IMR-90 (cell line): ENCODE measurements around the gene TEC. TPM values are rescaled to one million over a fixed set of nuclear protein-coding genes. Genes with fewer than 3 reads are reported as not detected.
A peak's percentile ranks its signal among the peaks of the same experiment; 100 is the strongest.

Experiments used
- ATAC-seq: fragments of 200-7000 bp; cut with Tn5 transposase; 2 replicates; pipeline ENCODE4 v1.9.1; 2020; ENCODE audit warnings: low read depth, mild to moderate bottlenecking, moderate library complexity
- BruUV-seq: library from RNA; stranded (reverse); fragments of 400-500 nt; replicated peaks from 2 replicates; lab custom pipeline; 2021; lab: Mats Ljungman, UMichigan
- CTCF ChIA-PET: fragments of 300-600 bp; formaldehyde crosslinking; extraction: SDS; loops from one replicate; lab custom pipeline; 2021; ENCODE audit warnings: antibody characterized with exemption; lab: Yijun Ruan, JAX
- POLR2A ChIA-PET: fragments of 300-600 bp; sonication (Branson Sonifier 250); formaldehyde crosslinking; loops from one replicate; lab custom pipeline; 2022; ENCODE audit warnings: antibody characterized with exemption; ENCODE audit not compliant: unreplicated experiment; lab: Charles Lee
- DNase-seq: peaks from one replicate; pipeline ENCODE4 v3.0.0; 2013
- H2AFZ ChIP-seq: replicated peaks from 2 replicates; pipeline ENCODE3; 2013; ENCODE audit warnings: low read length, mild to moderate bottlenecking; ENCODE audit not compliant: poor library complexity
- H2AK5ac ChIP-seq: 2 replicates; pipeline ENCODE4 v1.6.1; 2013; ENCODE audit warnings: low read depth, low read length, inconsistent platforms
- H2AK9ac ChIP-seq: replicated peaks from 2 replicates; pipeline ENCODE3; 2013; ENCODE audit warnings: mild to moderate bottlenecking, low read depth, low read length, moderate library complexity; ENCODE audit not compliant: poor library complexity
- H2BK120ac ChIP-seq: 2 replicates; pipeline ENCODE4 v1.6.1; 2013; ENCODE audit warnings: low read depth, low read length, inconsistent platforms
- H2BK15ac ChIP-seq: 3 replicates; pipeline ENCODE4 v1.6.1; 2013; ENCODE audit warnings: low read depth, low read length, inconsistent platforms
- H2BK20ac ChIP-seq: 2 replicates; pipeline ENCODE4 v1.6.1; 2013; ENCODE audit warnings: low read depth, mild to moderate bottlenecking, inconsistent platforms, low read length, moderate library complexity
- H2BK5ac ChIP-seq: 2 replicates; pipeline ENCODE4 v1.6.1; 2013; ENCODE audit warnings: mild to moderate bottlenecking, low read depth, low read length, inconsistent platforms; ENCODE audit not compliant: poor library complexity, severe bottlenecking
- H3K14ac ChIP-seq: replicated peaks from 2 replicates; pipeline ENCODE4 v1.6.1; 2013; ENCODE audit warnings: low read depth, low read length, inconsistent platforms
- H3K18ac ChIP-seq: 2 replicates; pipeline ENCODE4 v1.6.1; 2013; ENCODE audit warnings: low read depth, low read length, control low read depth
- H3K23ac ChIP-seq: 2 replicates; pipeline ENCODE4 v1.6.1; 2013; ENCODE audit warnings: low read depth, low read length, inconsistent platforms
- H3K27ac ChIP-seq: 2 replicates; pipeline ENCODE4 v1.5.1; 2013; ENCODE audit warnings: mild to moderate bottlenecking, control low read depth, low read length; ENCODE audit not compliant: insufficient read depth
- H3K27me3 ChIP-seq: 2 replicates; pipeline ENCODE4 v1.6.1; 2013; ENCODE audit warnings: low read length; ENCODE audit not compliant: control insufficient read depth, insufficient read depth
- H3K36me3 ChIP-seq: 2 replicates; pipeline ENCODE4 v1.6.1; 2013; ENCODE audit warnings: low read length, mixed read lengths; ENCODE audit not compliant: control insufficient read depth, insufficient read depth
- H3K4ac ChIP-seq: 2 replicates; pipeline ENCODE4 v1.6.1; 2013; ENCODE audit warnings: low read depth, low read length, inconsistent platforms
- H3K4me1 ChIP-seq: 2 replicates; pipeline ENCODE4 v1.6.1; 2013; ENCODE audit warnings: low read length, mixed read lengths; ENCODE audit not compliant: control insufficient read depth, insufficient read depth
- H3K4me2 ChIP-seq: 2 replicates; pipeline ENCODE4 v1.6.1; 2013; ENCODE audit warnings: low read depth, mild to moderate bottlenecking, control low read depth, low read length, moderate library complexity
- H3K4me3 ChIP-seq: 2 replicates; pipeline ENCODE4 v1.5.1; 2013; ENCODE audit warnings: low read depth, mild to moderate bottlenecking, control low read depth, low read length, moderate library complexity; ENCODE audit not compliant: insufficient read depth
- H3K56ac ChIP-seq: 2 replicates; pipeline ENCODE4 v1.6.1; 2013; ENCODE audit warnings: low read length, inconsistent platforms; ENCODE audit not compliant: insufficient read depth; ENCODE audit errors: extremely low read depth
- H3K79me1 ChIP-seq, 2 experiments: 2 replicates each; pipeline ENCODE4 v1.6.1; 2013; ENCODE audit warnings: low read length in 2 of 2, inconsistent platforms in 1 of 2, low read depth in 1 of 2
- H3K9ac ChIP-seq: 2 replicates; pipeline ENCODE4 v1.6.1; 2013; ENCODE audit warnings: low read depth, low read length, control low read depth
- H3K9me1 ChIP-seq: 2 replicates; pipeline ENCODE4 v1.6.1; 2013; ENCODE audit warnings: low read length, inconsistent platforms; ENCODE audit not compliant: insufficient read depth
- H3K9me3 ChIP-seq: 2 replicates; pipeline ENCODE4 v1.6.1; 2013; ENCODE audit warnings: low read length; ENCODE audit not compliant: control insufficient read depth, insufficient read depth
- H4K20me1 ChIP-seq: 2 replicates; pipeline ENCODE4 v1.6.1; 2013; ENCODE audit warnings: low read length, inconsistent platforms; ENCODE audit not compliant: insufficient read depth
- H4K5ac ChIP-seq: 2 replicates; pipeline ENCODE4 v1.6.1; 2013; ENCODE audit warnings: mild to moderate bottlenecking, low read depth, low read length, control low read depth
- H4K8ac ChIP-seq, 2 experiments: 2 replicates each; pipeline ENCODE4 v1.6.1; 2013; ENCODE audit warnings: low read depth in 2 of 2, low read length in 2 of 2, control low read depth in 1 of 2, inconsistent platforms in 1 of 2
- H4K91ac ChIP-seq: 2 replicates; pipeline ENCODE4 v1.6.1; 2013; ENCODE audit warnings: low read depth, low read length, inconsistent platforms; ENCODE audit not compliant: insufficient read depth
- BHLHE40 ChIP-seq: fragments of 150-350 bp; IDR thresholded peaks from 2 replicates; pipeline ENCODE4 v1.6.1; 2016; ENCODE audit warnings: mild to moderate bottlenecking, low read depth, low read length
- CTCF ChIP-seq: conservative IDR thresholded peaks from 2 replicates; pipeline ENCODE4 v1.5.1; 2012; ENCODE audit warnings: mild to moderate bottlenecking, low read depth, low read length, improper control_type of control experiment
- ELK1 ChIP-seq: fragments of 150-350 bp; IDR thresholded peaks from 2 replicates; pipeline ENCODE4 v1.6.1; 2016; ENCODE audit warnings: low read depth, mild to moderate bottlenecking, low read length, moderate library complexity, borderline replicate concordance
- FOS ChIP-seq: fragments of 150-350 bp; IDR thresholded peaks from 2 replicates; pipeline ENCODE4 v1.6.1; 2016; ENCODE audit warnings: low read depth, low read length
- MAFK ChIP-seq: IDR thresholded peaks from 2 replicates; pipeline ENCODE4 v1.6.1; 2012; ENCODE audit warnings: low read depth, low read length, improper control_type of control experiment
- MAZ ChIP-seq: IDR thresholded peaks from 2 replicates; pipeline ENCODE4 v1.6.1; 2012; ENCODE audit warnings: low read depth, mild to moderate bottlenecking, low read length, improper control_type of control experiment, moderate library complexity, borderline replicate concordance
- MXI1 ChIP-seq: IDR thresholded peaks from 2 replicates; pipeline ENCODE4 v1.6.1; 2012; ENCODE audit warnings: low read depth, mild to moderate bottlenecking, low read length, moderate library complexity, borderline replicate concordance
- NFE2L2 ChIP-seq: fragments of 150-350 bp; IDR thresholded peaks from 2 replicates; pipeline ENCODE4 v1.6.1; 2016; ENCODE audit warnings: low read depth, mild to moderate bottlenecking, low read length
- POLR2A ChIP-seq: IDR thresholded peaks from 2 replicates; pipeline ENCODE4 v1.6.1; 2012; ENCODE audit warnings: mild to moderate bottlenecking, low read depth, low read length
- RAD21 ChIP-seq: IDR thresholded peaks from 2 replicates; pipeline ENCODE4 v1.6.1; 2012; ENCODE audit warnings: low read length, improper control_type of control experiment
- RCOR1 ChIP-seq: IDR thresholded peaks from 2 replicates; pipeline ENCODE4 v1.6.1; 2012; ENCODE audit warnings: mild to moderate bottlenecking, low read length, improper control_type of control experiment; ENCODE audit not compliant: insufficient replicate concordance
- RFX5 ChIP-seq: IDR thresholded peaks from 2 replicates; pipeline ENCODE4 v1.8.0; 2012; ENCODE audit warnings: low read depth, mild to moderate bottlenecking, low read length, moderate library complexity
- dilution Hi-C: fragments of 300-500 bp; cut with HindIII; formaldehyde crosslinking; loops from one replicate; pipeline ENCODE4 v1.14.3; 2018; ENCODE audit warnings: low sequenced_read_pairs; ENCODE audit not compliant: unreplicated experiment
- in situ Hi-C: fragments of 300-500 bp; cut with MboI; formaldehyde crosslinking; loops from 3 replicates; pipeline ENCODE4 v1.14.3; 2019; ENCODE audit warnings: low sequenced_read_pairs, inconsistent platforms, mixed read lengths
- intact Hi-C: fragments of 100-400 bp; cut with micrococcal nuclease; formaldehyde crosslinking; loops from 2 replicates; pipeline ENCODE4 v1.10.0; 2022
- polyA plus RNA-seq, 3 experiments: library from polyadenylated mRNA; depleted of rRNA; stranded (reverse); fragments of >200 nt; gene quantifications; 2 replicates each; pipeline ENCODE4 v1.2.3, GENCODE V29; 2012; ENCODE audit warnings: low replicate concordance in 1 of 3
- total RNA-seq: library from RNA; depleted of rRNA; stranded (reverse); fragments of >200 nt; gene quantifications from 2 replicates; pipeline ENCODE4 v1.2.3, GENCODE V29; 2012

Gene TEC
- total and polyA plus RNA-seq, 2 of the 4 experiments (the other 2 are of a cell fraction), result 0.39 to 0.54 TPM

GRCh38 chr4:48175806-48176205, 93.8 kb downstream of the TEC start:
- Histone ChIP-seq H2BK120ac (0 out of 2 replicates have a peak overlapping the region, but pooled peaks have one; percentile 5), H3K14ac (no peak overlapping the region), H3K79me1 (no peaks in the 10 kb centered on the region), H2AFZ (no peak overlapping the region), H3K9me1 (peaks cover 7% of the 10 kb centered on the region; the same call in 1 of the 2 replicates), H3K36me3 (no peaks in the 10 kb centered on the region), H3K4ac (no peak overlapping the region), H2BK15ac (no peak overlapping the region), H3K9me3 (peaks cover 2% of the 10 kb centered on the region; the same call in 1 of the 2 replicates), H3K4me2 (no peak overlapping the region), H2AK5ac (no peak overlapping the region), H3K56ac (no peak overlapping the region), H3K4me1 (peaks cover 10% of the 10 kb centered on the region), H3K23ac (no peak overlapping the region), H2BK5ac (no peak overlapping the region), H3K9ac (no peak overlapping the region), H4K20me1 (no peaks in the 10 kb centered on the region), H3K18ac (no peak overlapping the region; the same call in 1 of the 2 replicates), H3K27ac (no peak overlapping the region), H3K27me3 (no peaks in the 10 kb centered on the region), H2AK9ac (no peak overlapping the region), H2BK20ac (peak overlapping the region; percentile 9; the same call in 1 of the 2 replicates), H4K5ac (no peak overlapping the region), H4K8ac (no peak overlapping the region), H4K91ac (no peak overlapping the region), H3K4me3 (no peak overlapping the region)
- CTCF ChIA-PET, result no interaction called here
- intact Hi-C loops, result no loop called here
- DNase-seq (peak; percentile 16), ATAC-seq (no peak)
- no TSS peak for BruUV-seq
- dilution Hi-C loops, result no loop called here
- no peak for TF ChIP-seq RAD21
- TF ChIP-seq MAZ, result no peak
- no peak for TF ChIP-seq MXI1
- no peak for TF ChIP-seq RFX5
- no peak for TF ChIP-seq NFE2L2
- TF ChIP-seq MAFK, result no peak
- TF ChIP-seq ELK1, result no peak
- TF ChIP-seq BHLHE40, result no peak
- TF ChIP-seq RCOR1, result no peak
- TF ChIP-seq CTCF, result no peak
- no peak for TF ChIP-seq POLR2A
- TF ChIP-seq FOS, result no peak
- in situ Hi-C loops, result no loop called here
- POLR2A ChIA-PET, result no interaction called here
